Gastroesophageal sphincter (tissue), 3 donors: Measurements from ENCODE around the gene RAB6D.
"Not testable (repeated sequence)": the region's sequence is repeated elsewhere in the genome, so short reads cannot be mapped to it uniquely, and the experiment has no call there.

ENCODE experiments used
- CTCF ChIP-seq, 4 experiments: fragments of 200-600 bp in 2 of 4; fragments of 450-650 bp in 2 of 4; sonication (generic) in 1 of 4; IDR thresholded peaks; one replicate each; pipeline ENCODE4 v1.5.1; 2017 to 2019; ENCODE audit warnings: antibody characterized with exemption in 4 of 4, mild to moderate bottlenecking in 2 of 4, moderate library complexity in 2 of 4
- EP300 ChIP-seq: sonication (generic); formaldehyde crosslinking; IDR thresholded peaks from one replicate; pipeline ENCODE4 v1.6.1; 2017; ENCODE audit warnings: antibody characterized with exemption, mild to moderate bottlenecking
- POLR2A ChIP-seq, 2 donors: fragments of 450-650 bp; IDR thresholded peaks; one replicate each; pipeline ENCODE4 v1.6.1; 2017; ENCODE audit warnings: antibody characterized with exemption in 2 of 2, mild to moderate bottlenecking in 2 of 2, moderate library complexity in 1 of 2
- POLR2AphosphoS5 ChIP-seq: sonication (generic); formaldehyde crosslinking; IDR thresholded peaks from one replicate; pipeline ENCODE4 v1.6.1; 2017; ENCODE audit warnings: antibody characterized with exemption

GRCh38 chr2:131391471-131391870 is 27.5 kb upstream of the RAB6D start:
- not testable (repeated sequence) for TF ChIP-seq CTCF (IDR thresholded peaks at IDR 0.05); POLR2A (IDR thresholded peaks at IDR 0.05); EP300; POLR2AphosphoS5
